ENCODE results near the gene RPL13A. TPM values are rescaled to one million over a fixed set of nuclear protein-coding genes. Genes with fewer than 3 reads are reported as not detected.

Gene RPL13A
- total RNA-seq, 1 donor from 2014 or later, result 2,665 TPM

DNA sequence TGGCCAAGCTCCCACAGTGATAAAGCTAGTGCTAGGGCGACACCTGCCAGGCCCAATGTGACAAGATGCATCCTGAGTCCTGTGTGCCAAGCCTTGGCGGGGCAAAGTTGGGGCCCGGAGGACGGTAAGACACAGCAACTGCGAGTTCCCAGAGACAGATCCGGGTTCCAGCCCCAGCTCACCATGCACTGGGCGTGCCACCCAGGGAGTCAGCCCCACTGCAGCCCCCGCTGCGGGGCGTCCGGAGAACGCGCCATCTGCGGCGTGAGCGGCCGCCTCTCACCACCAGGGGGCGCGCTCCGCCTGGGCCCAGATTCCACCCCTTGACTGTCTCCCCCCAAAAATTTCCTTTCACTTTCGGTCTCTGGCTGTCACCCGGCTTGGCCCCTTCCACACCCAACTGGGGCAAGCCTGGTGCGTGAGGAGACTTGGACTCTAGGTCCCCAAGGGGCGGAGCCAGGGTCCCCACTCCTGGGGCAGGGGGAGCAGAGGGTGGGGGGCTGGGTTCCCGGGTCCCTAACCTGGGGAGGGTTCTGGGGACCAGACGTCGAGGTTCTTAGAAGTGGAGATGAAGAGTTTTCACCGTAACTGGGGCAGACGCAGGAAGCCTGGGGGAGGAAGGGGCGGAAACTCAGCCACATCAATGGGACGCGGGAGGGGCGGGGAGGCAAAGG lies 13.4 kb upstream of the RPL13A start, which contains the start of gene FLT3LG:
FLT3LG (plus strand) TSS at position 348 of the 674 bp plus-strand sequence. CDS start 425 bp downstream, outside the sequence.
- Mint-ChIP-seq H3K36me3 (ENCODE audit: insufficient read depth) (peaks cover 1% of the 10 kb centered on the region), H3K4me1 (ENCODE audit: low read depth) (peaks cover 4% of the 10 kb centered on the region), H3K27ac (no peak within 1 kb of the TSS), H3K9me3 (ENCODE audit: low read depth) (no peaks in the 10 kb centered on the region), H3K27me3 (peaks cover 18% of the 10 kb centered on the region), H3K4me3 (ENCODE audit: low read depth) (no peak within 1 kb of the TSS)
- TF ChIP-seq, protein P1, sequence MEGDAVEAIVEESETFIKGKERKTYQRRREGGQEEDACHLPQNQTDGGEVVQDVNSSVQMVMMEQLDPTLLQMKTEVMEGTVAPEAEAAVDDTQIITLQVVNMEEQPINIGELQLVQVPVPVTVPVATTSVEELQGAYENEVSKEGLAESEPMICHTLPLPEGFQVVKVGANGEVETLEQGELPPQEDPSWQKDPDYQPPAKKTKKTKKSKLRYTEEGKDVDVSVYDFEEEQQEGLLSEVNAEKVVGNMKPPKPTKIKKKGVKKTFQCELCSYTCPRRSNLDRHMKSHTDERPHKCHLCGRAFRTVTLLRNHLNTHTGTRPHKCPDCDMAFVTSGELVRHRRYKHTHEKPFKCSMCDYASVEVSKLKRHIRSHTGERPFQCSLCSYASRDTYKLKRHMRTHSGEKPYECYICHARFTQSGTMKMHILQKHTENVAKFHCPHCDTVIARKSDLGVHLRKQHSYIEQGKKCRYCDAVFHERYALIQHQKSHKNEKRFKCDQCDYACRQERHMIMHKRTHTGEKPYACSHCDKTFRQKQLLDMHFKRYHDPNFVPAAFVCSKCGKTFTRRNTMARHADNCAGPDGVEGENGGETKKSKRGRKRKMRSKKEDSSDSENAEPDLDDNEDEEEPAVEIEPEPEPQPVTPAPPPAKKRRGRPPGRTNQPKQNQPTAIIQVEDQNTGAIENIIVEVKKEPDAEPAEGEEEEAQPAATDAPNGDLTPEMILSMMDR (IDR thresholded peaks at IDR 0.05; ENCODE audit: unreplicated experiment), result peak; percentile 98
- DNase-seq (ENCODE audit: low spot score, unreplicated experiment), result peak; percentile 55

DNA sequence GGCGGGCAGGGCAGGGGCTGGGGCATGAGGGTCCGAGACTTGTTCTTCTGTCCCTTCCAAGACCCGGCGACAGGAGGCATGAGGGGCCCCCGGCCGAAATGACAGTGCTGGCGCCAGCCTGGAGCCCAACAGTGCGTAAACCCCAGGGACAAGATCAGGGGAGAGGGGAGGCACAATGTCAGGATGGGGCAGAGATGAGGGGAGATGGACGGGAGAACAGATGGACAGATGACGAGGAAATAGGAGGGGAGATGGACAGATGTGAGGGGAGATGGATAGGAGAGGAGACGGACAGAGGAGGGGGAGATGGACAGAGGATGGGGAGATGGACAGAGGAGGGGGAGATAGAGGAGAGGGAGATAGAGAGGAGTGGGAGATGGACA lies 12.9 kb upstream of the RPL13A start:
- H3K4me1 Mint-ChIP-seq (ENCODE audit: low read depth), result peaks cover 4% of the 10 kb centered on the region
- H3K4me3 Mint-ChIP-seq (ENCODE audit: low read depth), result no peak overlapping the region
- TF ChIP-seq, protein P1 (IDR thresholded peaks at IDR 0.05; ENCODE audit: unreplicated experiment), result no peak
- no peak overlapping the region for H3K27ac Mint-ChIP-seq
- no peaks in the 10 kb centered on the region for H3K9me3 Mint-ChIP-seq (ENCODE audit: low read depth)
- no peaks in the 10 kb centered on the region for H3K36me3 Mint-ChIP-seq (ENCODE audit: insufficient read depth)
- DNase-seq (ENCODE audit: low spot score, unreplicated experiment), result no peak
- peaks cover 18% of the 10 kb centered on the region for H3K27me3 Mint-ChIP-seq

DNA sequence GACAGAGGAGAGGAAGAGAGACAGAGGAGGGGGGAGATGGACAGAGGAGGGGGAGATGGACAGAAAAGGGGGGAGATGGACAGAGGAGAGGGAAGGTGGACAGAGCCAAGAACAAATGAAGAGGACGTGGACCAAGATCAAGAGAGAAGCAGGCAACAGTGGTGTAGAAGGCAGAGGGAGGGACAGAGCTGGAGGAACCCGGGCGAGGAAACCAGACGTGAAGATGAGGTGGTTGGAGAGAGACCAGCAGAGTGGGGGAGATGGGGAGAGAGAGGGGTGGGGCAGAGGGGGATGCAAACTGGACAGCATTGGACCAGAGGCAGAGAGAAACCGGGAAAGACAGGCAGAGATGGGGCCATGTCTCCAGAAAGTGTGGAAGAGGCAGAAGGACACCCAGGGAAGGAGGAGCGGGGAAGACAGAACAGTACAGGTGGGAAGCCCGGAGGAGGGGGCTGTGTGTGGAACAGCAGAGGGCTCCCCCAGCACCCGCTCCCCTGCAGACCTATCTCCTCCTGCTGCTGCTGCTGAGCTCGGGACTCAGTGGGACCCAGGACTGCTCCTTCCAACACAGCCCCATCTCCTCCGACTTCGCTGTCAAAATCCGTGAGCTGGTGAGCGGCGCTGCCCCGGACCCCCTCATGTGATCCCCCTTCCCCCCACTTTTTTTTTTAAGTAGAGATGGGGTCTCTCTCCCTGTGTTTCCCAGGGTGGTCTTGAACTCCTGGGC lies 12.1 kb upstream of the RPL13A start:
- H3K4me3 Mint-ChIP-seq (ENCODE audit: low read depth), result no peak overlapping the region
- TF ChIP-seq, protein P1 (IDR thresholded peaks at IDR 0.05; ENCODE audit: unreplicated experiment), result no peak
- no peak overlapping the region for H3K27ac Mint-ChIP-seq
- H3K36me3 Mint-ChIP-seq (ENCODE audit: insufficient read depth), result no peaks in the 10 kb centered on the region
- peaks cover 4% of the 10 kb centered on the region for H3K4me1 Mint-ChIP-seq (ENCODE audit: low read depth)
- H3K27me3 Mint-ChIP-seq, result peaks cover 18% of the 10 kb centered on the region
- H3K9me3 Mint-ChIP-seq (ENCODE audit: low read depth), result no peaks in the 10 kb centered on the region
- DNase-seq (ENCODE audit: low spot score, unreplicated experiment), result no peak

DNA sequence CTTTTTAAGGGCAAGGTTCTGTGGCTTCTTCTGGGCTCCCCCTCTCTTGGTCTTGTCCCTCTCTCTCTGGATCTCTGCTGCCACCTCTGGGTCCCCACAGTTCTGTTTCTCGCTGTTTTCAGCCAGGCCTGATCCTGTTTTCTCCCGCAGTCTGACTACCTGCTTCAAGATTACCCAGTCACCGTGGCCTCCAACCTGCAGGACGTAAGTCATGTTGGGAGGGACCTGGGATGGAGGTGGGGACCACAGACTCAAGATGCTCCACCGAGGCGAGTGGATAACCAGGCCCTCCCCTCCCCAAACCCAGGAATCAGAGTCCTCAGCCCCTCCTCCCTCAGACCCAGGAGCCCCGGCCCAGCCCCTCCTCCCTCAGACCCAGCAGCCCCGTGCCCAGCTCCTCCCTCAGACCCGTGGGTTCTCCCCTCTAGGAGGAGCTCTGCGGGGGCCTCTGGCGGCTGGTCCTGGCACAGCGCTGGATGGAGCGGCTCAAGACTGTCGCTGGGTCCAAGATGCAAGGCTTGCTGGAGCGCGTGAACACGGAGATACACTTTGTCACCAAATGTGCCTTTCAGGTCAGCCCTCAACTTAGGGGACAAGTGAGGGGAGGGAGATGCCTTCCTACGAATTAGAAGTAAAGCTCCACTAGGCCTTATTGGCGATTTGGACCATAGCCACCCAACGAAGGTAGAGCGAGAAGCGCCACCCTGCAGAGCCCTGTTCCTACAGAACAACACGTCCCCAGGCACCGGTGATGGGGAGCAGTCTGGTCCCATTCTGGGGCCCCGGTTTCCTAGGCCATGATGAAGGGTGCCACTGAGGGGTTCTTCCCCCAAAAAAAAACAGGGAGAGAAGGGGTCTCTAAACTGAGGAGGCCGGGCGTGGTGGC lies 11.2 kb upstream of the RPL13A start:
- TF ChIP-seq, protein P1 (IDR thresholded peaks at IDR 0.05; ENCODE audit: unreplicated experiment), result peak; percentile 70
- Mint-ChIP-seq H3K4me3 (ENCODE audit: low read depth) (no peak overlapping the region), H3K36me3 (ENCODE audit: insufficient read depth) (no peaks in the 10 kb centered on the region), H3K9me3 (ENCODE audit: low read depth) (no peaks in the 10 kb centered on the region), H3K27ac (peak overlapping the region; percentile 84), H3K27me3 (peaks cover 18% of the 10 kb centered on the region), H3K4me1 (ENCODE audit: low read depth) (peaks cover 4% of the 10 kb centered on the region)
- DNase-seq (ENCODE audit: low spot score, unreplicated experiment), result peak; percentile 77
